Medulla oblongata (tissue), 1 donor: Measurements from ENCODE around the gene TVP23A.
A peak's percentile ranks its signal among the peaks of the same experiment; 100 is the strongest.
"Not testable (repeated sequence)": the region's sequence is repeated elsewhere in the genome, so short reads cannot be mapped to it uniquely, and the experiment has no call there.

Experiments
- DNase-seq: peaks from one replicate; pipeline ENCODE4 v3.0.0-alpha.2; 2015; ENCODE audit errors: extremely low spot score

TVP23A gene

DNA sequence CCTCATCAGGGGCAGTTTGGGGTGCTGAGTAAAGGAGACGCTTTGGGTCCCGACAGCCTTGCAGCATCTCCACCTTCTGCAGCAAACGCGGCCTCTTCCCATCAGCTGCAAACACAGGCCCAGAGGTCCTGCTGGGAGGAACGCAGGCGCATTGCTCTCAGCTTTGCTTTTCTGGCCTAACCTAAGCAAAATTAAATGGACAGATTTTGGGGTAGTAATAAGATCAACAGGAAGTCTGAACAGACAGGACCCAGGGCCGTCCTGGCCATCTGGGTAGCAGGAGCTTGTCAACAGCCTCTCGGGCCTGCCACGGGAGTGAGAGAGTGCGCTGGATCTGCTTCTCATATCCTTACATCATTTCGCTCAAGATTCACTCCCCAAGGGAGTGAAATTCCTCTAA lies 67.8 kb downstream of the TVP23A start:
- no peak for DNase-seq

- DNase-seq = no peak
Observed at GRCh38 chr16:10745841-10746240, 72.8 kb downstream of the TVP23A start.

DNA sequence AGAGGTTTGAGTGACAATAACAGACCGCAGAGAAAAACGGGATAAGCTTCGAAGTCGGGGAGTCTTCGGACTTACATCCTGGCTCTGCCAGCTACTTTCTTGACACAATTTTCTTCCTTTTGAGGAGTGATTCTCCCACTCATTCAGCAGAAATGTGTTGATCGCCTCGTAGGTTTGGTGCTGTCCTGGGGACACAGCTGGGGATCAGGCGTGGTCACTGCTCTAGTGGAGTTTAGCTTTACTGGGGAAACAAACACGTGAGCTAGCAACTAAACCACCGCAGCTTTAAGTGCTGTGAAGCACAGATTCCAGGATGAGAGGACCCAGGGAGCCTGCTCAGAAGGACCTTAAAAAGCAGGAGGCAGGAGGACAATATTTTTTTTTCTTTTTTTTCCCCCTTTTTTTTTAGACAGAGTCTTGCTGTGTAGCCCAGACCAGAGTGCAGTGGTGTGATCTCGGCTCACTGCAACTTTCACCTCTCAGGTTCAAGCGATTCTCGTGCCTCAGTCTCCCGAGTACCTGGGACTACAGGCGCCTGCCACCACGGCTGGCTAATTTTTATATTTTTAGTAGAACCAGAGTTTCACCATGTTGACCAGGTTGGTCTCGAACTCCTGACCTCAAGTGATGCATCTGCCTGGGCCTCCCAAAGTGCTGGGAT lies 74.1 kb downstream of the TVP23A start:
- no peak for DNase-seq

DNA sequence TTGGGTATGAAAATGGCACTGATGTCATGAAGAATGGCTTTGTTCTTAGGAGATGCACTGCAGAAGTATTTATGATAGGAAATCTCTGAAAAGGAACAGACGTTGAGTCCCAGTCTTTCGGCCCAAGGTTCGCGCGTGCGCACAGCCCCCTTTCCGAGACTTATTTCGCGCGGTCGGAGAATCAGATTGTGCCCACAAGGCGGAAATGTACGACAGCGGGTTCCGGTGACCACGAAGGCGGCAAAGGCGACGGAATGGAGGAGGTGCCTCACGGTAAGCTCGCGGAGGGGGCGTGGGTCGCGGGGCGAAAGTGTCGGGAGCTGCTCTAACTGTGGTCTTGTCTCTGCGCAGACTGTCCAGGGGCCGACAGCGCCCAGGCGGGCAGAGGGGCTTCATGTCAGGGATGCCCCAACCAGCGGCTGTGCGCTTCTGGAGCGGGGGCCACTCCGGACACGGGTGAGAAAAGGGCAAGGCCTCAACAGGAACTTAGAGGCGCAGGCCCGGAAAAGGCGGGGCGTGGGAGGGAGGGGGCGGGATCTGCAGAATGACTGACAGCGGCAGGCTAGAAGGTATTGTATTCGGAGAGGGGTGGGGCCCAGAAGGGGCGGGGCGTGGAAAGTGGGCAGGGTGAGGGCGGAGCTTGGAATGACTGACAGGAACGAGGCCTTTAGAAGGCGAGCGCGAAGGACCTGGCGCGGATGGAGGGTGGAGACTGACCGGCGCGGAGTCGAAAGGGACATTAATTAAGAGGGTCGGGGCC lies 74.8 kb downstream of the TVP23A start, which contains the start of gene NUBP1:
TSS of gene NUBP1 (plus strand) at position 233 of the 760 bp plus-strand sequence. CDS start at position 255, 22 bp downstream.
- peak; percentile 99 for DNase-seq

DNA sequence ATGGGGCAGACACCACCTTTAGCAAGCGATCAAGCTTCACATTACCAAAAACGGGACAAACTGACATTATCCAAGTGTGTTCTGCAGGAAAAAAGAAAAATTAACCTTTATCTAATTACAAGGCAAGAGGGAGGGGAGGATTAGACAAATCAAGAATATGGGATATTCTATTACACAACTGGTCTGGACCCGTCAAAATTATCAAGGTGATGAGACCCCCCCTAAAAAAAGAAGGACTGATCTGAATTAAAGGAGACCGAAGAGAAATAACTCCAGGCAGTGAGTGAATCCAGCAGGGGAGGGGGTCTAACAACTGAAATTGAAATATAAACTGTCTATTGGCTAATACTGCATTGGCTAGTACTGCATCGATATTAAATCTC lies 75.4 kb downstream of the TVP23A start:
- no peak for DNase-seq

DNA sequence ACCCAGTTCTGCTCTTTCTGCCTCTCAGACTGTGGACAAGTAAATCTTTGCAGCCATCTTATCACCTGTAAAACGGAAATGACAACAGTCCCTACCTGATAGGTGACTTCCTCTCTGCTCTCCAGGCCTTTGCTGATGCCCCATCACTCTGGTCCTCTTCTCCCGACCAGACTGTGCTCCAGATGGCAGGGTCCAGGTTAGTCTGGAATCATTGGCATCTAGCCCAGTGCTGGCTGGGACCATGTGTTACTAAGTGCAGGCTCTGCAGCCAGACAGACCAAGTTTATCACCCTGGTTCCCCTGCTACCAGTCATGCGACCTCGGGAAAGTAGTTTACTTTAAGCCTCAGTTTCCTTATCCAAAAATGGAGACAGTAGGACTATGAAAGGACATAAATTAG lies 76.8 kb downstream of the TVP23A start:
- DNase-seq = no peak

GRCh38 chr16:10741249-10741648 lies 77.3 kb downstream of the TVP23A start:
- not testable (repeated sequence) for DNase-seq

DNA sequence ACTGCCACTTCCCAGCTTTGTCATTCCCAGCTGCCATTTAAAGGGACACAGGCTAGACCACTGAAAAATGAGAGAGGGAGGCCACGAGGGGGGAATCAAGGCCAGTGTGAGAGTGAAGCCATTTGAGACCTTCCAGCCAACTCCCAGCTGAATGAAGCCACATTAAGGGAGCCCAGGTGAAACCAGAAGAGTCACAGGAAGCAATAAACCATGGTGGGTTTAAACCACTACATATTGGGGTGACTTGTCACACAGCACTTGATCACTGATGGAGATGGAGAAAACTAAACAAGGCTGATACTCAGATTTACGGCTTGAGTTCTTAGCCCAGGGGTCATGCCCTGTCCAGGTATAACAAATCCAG lies 77.8 kb downstream of the TVP23A start:
- DNase-seq = no peak

DNA sequence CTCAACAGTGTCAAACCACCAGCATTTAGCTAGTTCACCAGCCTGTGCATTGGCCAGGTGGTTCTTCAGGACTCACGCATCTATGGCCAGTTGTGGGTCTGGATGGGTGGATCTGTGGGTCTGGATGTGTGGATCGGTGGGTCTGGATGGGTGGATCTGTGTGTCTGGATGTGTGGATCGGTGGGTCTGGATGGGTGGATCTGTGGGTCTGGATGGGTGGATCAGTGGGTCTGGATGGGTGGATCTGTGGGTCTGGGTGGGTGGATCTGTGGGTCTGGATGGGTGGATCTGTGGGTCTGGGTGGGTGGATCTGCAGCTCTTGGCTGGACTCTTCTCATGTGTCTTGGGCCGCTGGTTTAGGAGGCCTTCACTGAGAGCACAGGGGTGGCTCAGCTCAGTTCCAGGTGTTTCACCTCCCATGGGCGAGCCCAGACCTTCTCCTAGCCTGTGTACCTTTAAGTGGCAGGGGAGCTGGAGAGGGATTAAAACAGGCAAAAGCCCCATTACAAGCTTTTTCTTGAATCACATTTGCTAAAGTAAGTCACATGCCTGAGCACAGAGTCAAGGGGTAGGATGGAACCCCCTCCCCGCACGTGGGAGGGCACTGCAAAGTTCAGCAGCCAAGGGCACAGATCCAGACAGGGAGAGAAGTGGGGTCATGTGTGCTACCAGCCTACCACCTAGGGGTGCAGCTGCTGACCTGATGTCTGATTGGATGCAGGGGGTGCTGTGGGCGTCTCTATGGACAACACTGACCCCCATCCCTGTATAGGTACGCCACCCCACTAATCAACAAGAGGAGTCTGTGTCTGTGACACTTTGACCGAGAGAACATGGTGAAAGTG lies 78.4 kb downstream of the TVP23A start:
- no peak for DNase-seq

DNA sequence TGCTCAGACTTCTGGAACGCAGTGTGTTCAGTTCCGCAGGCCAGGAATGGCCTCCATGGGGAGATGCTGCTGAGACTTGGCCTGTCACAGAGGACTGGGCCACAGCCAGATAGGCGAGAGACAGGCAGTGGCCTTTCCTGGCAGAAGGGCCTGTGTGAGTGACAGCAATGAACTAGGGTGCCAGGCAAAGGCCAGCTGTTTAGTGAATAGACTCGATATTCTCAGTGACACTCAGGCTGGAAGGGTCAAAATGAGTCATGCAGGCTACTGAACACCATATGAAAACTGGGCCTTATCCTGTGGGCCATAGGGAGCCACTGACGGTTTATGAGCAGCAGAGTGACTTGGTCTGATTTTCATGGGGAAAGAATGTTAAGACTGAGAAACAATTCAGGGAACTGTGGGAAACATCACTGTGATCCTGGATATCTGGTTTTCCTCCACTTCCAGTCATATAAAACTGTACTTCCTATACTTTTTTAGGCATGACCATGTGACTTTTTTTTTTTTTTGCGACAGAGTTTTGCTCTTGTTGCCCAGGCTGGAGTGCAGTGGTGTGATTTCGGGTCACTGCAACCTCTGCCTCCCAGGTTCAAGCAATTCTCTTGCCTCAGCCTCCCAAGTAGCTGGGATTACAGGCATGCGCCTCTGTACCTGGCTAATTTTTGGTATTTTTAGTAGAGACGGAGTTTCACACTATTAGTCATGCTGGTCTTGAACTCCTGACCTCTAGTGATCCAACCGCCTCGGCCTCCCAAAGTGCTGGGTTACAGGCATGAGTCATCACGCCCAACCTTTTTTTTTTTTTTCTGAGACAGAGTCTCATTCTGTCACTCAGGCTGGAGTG lies 80.1 kb downstream of the TVP23A start:
- DNase-seq = peak; percentile 81

- peak; percentile 89 for DNase-seq
Observed at GRCh38 chr16:10737068-10737625, 81.4 kb downstream of the TVP23A start.

DNA sequence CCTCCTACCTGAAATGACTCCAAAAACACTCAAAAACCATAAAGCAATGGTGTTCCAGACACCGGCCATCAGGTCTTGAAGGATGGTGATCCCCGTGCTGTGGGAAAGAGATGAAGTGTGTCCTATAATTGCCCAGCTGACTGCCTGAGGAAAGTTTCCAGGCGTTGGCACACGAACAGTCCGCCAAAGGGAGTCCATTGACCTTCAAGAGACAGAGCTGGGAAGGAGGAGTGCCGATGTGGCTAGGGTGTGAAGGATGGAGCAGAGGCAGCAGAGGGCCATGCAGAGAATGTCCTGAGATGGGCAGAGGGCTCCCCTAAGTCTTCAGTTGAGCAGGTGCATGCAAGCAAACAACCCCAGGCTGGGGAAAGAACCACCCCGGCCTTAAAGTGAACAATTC lies 86.8 kb downstream of the TVP23A start:
- DNase-seq = no peak

GRCh38 chr16:10729104-10730048 lies 89.2 kb downstream of the TVP23A start:
- no peak for DNase-seq

GRCh38 chr16:10728003-10728887 lies 90.3 kb downstream of the TVP23A start:
- no peak for DNase-seq
